ENCODE measurements around the gene UQCR11.

GRCh38 chr19:1622007-1622406, 16.7 kb upstream of the UQCR11 start:
- TF ChIP-seq CTCF (IDR thresholded peaks at IDR 0.05) (no peak), ZFX (IDR thresholded peaks at IDR 0.05; ENCODE audit: borderline replicate concordance) (no peak)

Measured in 22Rv1 (cell line).